Coronary artery (tissue), 2 donors: Measurements from ENCODE around the gene ELF5.

Experiments used
- DNase-seq: peaks from one replicate; pipeline ENCODE4 v3.0.0-alpha.2; 2017; ENCODE audit warnings: low spot score
- H3K27ac ChIP-seq, 2 donors: fragments of 200-600 bp; sonication (generic); one replicate each; pipeline ENCODE4 v1.5.1; 2016 to 2019
- H3K4me3 ChIP-seq: fragments of 200-600 bp; sonication (generic); 2 replicates; pipeline ENCODE4 v1.5.1; 2016; ENCODE audit warnings: mild to moderate bottlenecking, moderate library complexity
- CTCF ChIP-seq: fragments of 200-600 bp; sonication (generic); IDR thresholded peaks from one replicate; pipeline ENCODE4 v1.5.1; 2019; ENCODE audit warnings: antibody characterized with exemption

Gene ELF5

GRCh38 chr11:34459507-34460162 lies 54.0 kb downstream of the ELF5 start:
- Histone ChIP-seq H3K4me3 (no peak overlapping the region), H3K27ac (no peak overlapping the region)
- TF ChIP-seq CTCF: no peak
- no peak for DNase-seq

GRCh38 chr11:34458525-34458924 lies 55.1 kb downstream of the ELF5 start:
- no peak overlapping the region for H3K27ac ChIP-seq
- DNase-seq: no peak
- no peak overlapping the region for H3K4me3 ChIP-seq
- no peak for TF ChIP-seq CTCF

- no peak for DNase-seq
- no peak for TF ChIP-seq CTCF
- no peak overlapping the region for H3K27ac ChIP-seq
These were observed 56.0 kb downstream of the ELF5 start for GRCh38 chr11:34457607-34458006.

GRCh38 chr11:34454308-34455032 lies 59.1 kb downstream of the ELF5 start:
- TF ChIP-seq CTCF: no peak
- no peak overlapping the region for H3K27ac ChIP-seq
- no peak overlapping the region for H3K4me3 ChIP-seq
- no peak for DNase-seq

More at GRCh38 chr11:34457607-34458006, 56.0 kb downstream of the ELF5 start:
- no peak overlapping the region for H3K4me3 ChIP-seq

- no peak for TF ChIP-seq CTCF
- DNase-seq: no peak
- H3K27ac ChIP-seq: no peak overlapping the region
These were observed 62.5 kb downstream of the ELF5 start for GRCh38 chr11:34451053-34451452.

GRCh38 chr11:34449013-34449412 lies 64.6 kb downstream of the ELF5 start:
- no peak for TF ChIP-seq CTCF
- no peak for DNase-seq
- Histone ChIP-seq H3K4me3 (no peak overlapping the region), H3K27ac (no peak overlapping the region)

More at GRCh38 chr11:34451053-34451452, 62.5 kb downstream of the ELF5 start:
- H3K4me3 ChIP-seq: no peak overlapping the region
